NT2/D1 (cell line): ENCODE measurements around the gene SLC10A3.

Source experiments
- SUZ12 ChIP-seq: IDR thresholded peaks from 2 replicates; pipeline ENCODE4 v1.6.1; 2011; ENCODE audit not compliant: insufficient read length, insufficient read depth; ENCODE audit errors: extremely low read depth
- YY1 ChIP-seq: IDR thresholded peaks from 2 replicates; pipeline ENCODE4 v1.6.1; 2011; ENCODE audit not compliant: insufficient read length, insufficient read depth
- ZNF274 ChIP-seq: IDR thresholded peaks from 2 replicates; pipeline ENCODE4 v1.6.1; 2011; ENCODE audit warnings: mild to moderate bottlenecking, low read depth, low read length

DNA sequence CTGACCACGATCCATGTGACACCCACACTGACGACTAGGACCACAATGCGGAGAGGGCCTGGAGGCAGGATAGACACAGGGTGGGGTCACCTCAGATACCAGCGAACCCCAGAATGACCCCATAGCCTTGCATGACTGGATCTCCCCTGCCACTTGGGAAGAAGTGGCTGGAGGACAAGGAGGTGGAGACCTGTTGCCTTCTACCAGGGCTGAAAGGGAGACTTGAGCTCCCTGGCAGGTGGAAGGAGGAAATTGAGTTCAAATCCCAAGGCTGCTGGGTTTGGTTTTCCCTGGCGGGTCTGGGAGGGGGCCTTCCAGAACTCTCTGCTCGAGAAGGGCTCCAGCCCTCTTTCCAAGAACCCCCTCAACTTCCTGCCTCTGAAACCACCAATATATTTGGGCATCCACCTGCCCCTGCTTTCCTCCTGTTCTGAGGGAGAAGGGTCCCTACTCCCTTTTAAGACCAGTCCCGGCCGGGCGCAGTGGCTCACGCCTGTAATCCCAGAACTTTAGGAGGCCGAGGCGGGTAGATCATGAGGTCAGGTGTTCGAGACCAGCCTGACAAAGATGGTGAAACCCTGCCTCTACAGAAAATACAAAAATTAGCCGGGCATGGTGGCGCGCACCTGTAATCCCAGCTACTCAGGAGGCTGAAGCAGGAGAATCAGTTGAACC, 22.6 kb upstream of the SLC10A3 start:
- TF ChIP-seq ZNF274, result no peak
- no peak for TF ChIP-seq SUZ12
- TF ChIP-seq YY1, result no peak
